Caco-2 (cell line): ENCODE results near the gene NTHL1. TPM values are rescaled to one million over a fixed set of nuclear protein-coding genes. Genes with fewer than 3 reads are reported as not detected.

ENCODE experiments used
- BruUV-seq: library from RNA; stranded (reverse); fragments of 400-500 nt; replicated peaks from 2 replicates; lab custom pipeline; 2021; lab: Mats Ljungman, UMichigan
- CTCF ChIA-PET: fragments of 300-600 bp; sonication (Branson Sonifier 250); formaldehyde crosslinking; loops from one replicate; lab custom pipeline; 2022; ENCODE audit warnings: antibody characterized with exemption; lab: Charles Lee
- POLR2A ChIA-PET: fragments of 300-600 bp; sonication (Branson Sonifier 250); formaldehyde crosslinking; loops from one replicate; lab custom pipeline; 2022; ENCODE audit warnings: antibody characterized with exemption; lab: Charles Lee
- DNase-seq, 2 experiments: peaks; one replicate each; pipeline versions ENCODE4 v3.0.0 to v3.0.0-alpha.2; 2020 to 2022
- H3K27me3 ChIP-seq: replicated peaks from 2 replicates; pipeline ENCODE4 v1.6.0; 2011; ENCODE audit warnings: low read length; ENCODE audit not compliant: control insufficient read depth, insufficient read depth
- H3K36me3 ChIP-seq: 2 replicates; pipeline ENCODE4 v1.5.1; 2011; ENCODE audit warnings: low read length; ENCODE audit not compliant: control insufficient read depth, insufficient read depth
- H3K4me1 ChIP-seq: fragments of 250-450 bp; sonication (Bioruptor Pico); 2 replicates; pipeline ENCODE4 v1.5.1; 2020; ENCODE audit warnings: mild to moderate bottlenecking
- H3K4me3 ChIP-seq: 2 replicates; pipeline ENCODE4 v1.5.1; 2011; ENCODE audit warnings: low read depth, mild to moderate bottlenecking, control low read depth, low read length
- H3K9me3 ChIP-seq: fragments of 250-450 bp; sonication (Bioruptor Pico); 2 replicates; pipeline ENCODE4 v1.5.1; 2020; ENCODE audit warnings: mild to moderate bottlenecking, moderate library complexity
- H3K27ac Mint-ChIP-seq: one replicate; pipeline ENCODE4 v1.8.0; 2022; ENCODE audit warnings: mixed read lengths; ENCODE audit not compliant: unreplicated experiment
- H3K27me3 Mint-ChIP-seq: one replicate; pipeline ENCODE4 v1.8.0; 2022; ENCODE audit warnings: mixed read lengths; ENCODE audit not compliant: insufficient read depth, unreplicated experiment
- H3K36me3 Mint-ChIP-seq: one replicate; pipeline ENCODE4 v1.8.0; 2022; ENCODE audit warnings: mild to moderate bottlenecking, mixed read lengths; ENCODE audit not compliant: insufficient read depth, unreplicated experiment
- H3K4me1 Mint-ChIP-seq: one replicate; pipeline ENCODE4 v1.8.0; 2022; ENCODE audit warnings: low read depth, mixed read lengths; ENCODE audit not compliant: unreplicated experiment
- H3K4me3 Mint-ChIP-seq: one replicate; pipeline ENCODE4 v1.8.0; 2022; ENCODE audit warnings: mild to moderate bottlenecking, moderate library complexity, mixed read lengths; ENCODE audit not compliant: unreplicated experiment
- H3K9me3 Mint-ChIP-seq: one replicate; pipeline ENCODE4 v1.8.0; 2022; ENCODE audit warnings: mixed read lengths; ENCODE audit not compliant: unreplicated experiment
- intact Hi-C: fragments of 100-400 bp; cut with micrococcal nuclease; formaldehyde crosslinking; loops from one replicate; pipeline ENCODE4 v1.10.0; 2022; ENCODE audit not compliant: unreplicated experiment
- total RNA-seq: library from RNA; stranded (reverse); gene quantifications from 2 replicates; pipeline ENCODE4 v1.2.3, GENCODE V29; 2022
- TF ChIP-seq, protein P1 (sequence below), 2 experiments: fragments of 200-600 bp in 1 of 2; IDR thresholded peaks; 1 replicate in 1 of 2; 2 replicates in 1 of 2; pipeline versions ENCODE4 v1.5.1 to v1.8.0; 2011 to 2022; ENCODE audit warnings: antibody characterized with exemption in 1 of 2, control low read depth in 1 of 2, inconsistent platforms in 1 of 2, low read depth in 1 of 2, low read length in 1 of 2, mild to moderate bottlenecking in 1 of 2, moderate library complexity in 1 of 2; ENCODE audit not compliant: insufficient read depth in 1 of 2, severe bottlenecking in 1 of 2, unreplicated experiment in 1 of 2

NTHL1 gene
- total RNA-seq, 1 experiment from 2014 or later, result 38.6 TPM

DNA sequence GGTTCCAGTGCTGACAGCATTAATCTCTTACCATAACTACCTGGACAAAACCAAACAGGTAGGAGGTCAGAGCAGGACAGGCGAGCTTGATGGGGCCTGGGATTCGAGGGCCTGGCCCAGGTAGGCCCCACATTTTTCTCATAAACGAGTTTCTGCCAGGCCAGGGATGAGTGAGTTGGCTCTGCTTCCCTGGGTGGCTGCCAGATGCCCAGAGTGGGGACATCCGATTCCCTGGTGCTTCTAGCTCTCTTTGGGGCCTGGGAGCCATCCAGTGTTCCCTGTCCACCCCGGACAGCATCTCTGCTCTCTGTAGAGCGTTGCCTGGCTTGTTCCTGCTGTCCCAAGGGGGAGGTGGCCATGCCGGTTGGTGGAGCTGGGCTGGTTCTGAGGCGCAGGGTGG lies 25.3 kb upstream of the NTHL1 start:
- Histone ChIP-seq H3K4me3 (no peak overlapping the region), H3K9me3 (no peaks in the 10 kb centered on the region), H3K27me3 (no peaks in the 10 kb centered on the region), H3K36me3 (no peaks in the 10 kb centered on the region; the same call in 1 of the 2 replicates), H3K4me1 (no peaks in the 10 kb centered on the region)
- intact Hi-C loops, result no loop called here
- Mint-ChIP-seq H3K4me1 (no peaks in the 10 kb centered on the region), H3K36me3 (no peaks in the 10 kb centered on the region), H3K27ac (no peak overlapping the region), H3K9me3 (no peaks in the 10 kb centered on the region), H3K27me3 (no peaks in the 10 kb centered on the region), H3K4me3 (no peak overlapping the region)
- DNase-seq, result no peak
- ChIA-PET CTCF (no interaction called here), POLR2A (no interaction called here)
- BruUV-seq, result no TSS peak
- TF ChIP-seq, protein P1, sequence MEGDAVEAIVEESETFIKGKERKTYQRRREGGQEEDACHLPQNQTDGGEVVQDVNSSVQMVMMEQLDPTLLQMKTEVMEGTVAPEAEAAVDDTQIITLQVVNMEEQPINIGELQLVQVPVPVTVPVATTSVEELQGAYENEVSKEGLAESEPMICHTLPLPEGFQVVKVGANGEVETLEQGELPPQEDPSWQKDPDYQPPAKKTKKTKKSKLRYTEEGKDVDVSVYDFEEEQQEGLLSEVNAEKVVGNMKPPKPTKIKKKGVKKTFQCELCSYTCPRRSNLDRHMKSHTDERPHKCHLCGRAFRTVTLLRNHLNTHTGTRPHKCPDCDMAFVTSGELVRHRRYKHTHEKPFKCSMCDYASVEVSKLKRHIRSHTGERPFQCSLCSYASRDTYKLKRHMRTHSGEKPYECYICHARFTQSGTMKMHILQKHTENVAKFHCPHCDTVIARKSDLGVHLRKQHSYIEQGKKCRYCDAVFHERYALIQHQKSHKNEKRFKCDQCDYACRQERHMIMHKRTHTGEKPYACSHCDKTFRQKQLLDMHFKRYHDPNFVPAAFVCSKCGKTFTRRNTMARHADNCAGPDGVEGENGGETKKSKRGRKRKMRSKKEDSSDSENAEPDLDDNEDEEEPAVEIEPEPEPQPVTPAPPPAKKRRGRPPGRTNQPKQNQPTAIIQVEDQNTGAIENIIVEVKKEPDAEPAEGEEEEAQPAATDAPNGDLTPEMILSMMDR (IDR thresholded peaks at IDR 0.05; ENCODE audit: insufficient read depth in 1 of 2, low read depth in 1 of 2, low read length in 1 of 2, severe bottlenecking in 1 of 2, unreplicated experiment in 1 of 2), result no peak

DNA sequence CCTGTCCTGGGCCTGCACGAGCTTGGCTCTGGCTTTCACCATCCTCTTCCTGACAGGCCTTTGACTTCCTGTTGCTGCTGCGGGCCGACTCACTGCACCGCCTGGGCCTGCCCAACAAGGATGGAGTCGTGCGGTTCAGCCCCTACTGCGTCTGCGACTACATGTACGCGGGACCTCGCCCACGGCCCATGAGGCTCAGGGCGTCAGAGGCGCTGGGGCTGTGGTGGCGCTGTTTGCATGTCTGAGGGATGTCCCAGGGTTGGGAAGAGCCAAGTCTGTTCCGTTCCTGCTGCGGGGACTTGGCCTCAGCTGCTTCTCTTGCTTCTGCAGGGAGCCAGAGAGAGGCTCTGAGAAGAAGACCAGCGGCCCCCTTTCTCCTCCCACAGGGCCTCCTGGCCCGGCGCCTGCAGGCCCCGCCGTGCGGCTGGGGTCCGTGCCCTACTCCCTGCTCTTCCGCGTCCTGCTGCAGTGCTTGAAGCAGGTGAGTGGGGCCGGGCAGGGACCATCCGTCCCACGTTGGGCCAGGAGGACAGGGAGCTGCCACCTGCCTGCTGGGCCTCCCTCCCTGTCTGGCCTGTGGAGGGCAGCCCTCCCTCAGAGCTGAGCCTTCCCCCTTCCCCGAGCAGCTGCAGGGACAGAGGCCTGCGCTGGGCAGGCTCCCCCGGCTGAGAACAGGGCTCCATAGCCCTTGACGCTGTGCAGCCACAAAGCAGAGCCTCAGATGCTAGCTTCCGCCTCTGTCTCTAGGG lies 24.0 kb upstream of the NTHL1 start:
- Histone ChIP-seq H3K36me3 (no peaks in the 10 kb centered on the region; the same call in 1 of the 2 replicates), H3K9me3 (no peaks in the 10 kb centered on the region), H3K27me3 (no peaks in the 10 kb centered on the region), H3K4me1 (no peaks in the 10 kb centered on the region), H3K4me3 (no peak overlapping the region)
- ChIA-PET POLR2A (no interaction called here), CTCF (interaction anchor here (0.6 kb wide), 1 partner anchor 19 kb away, joined by 4 read pairs; no protein-coding TSS in a partner anchor)
- Mint-ChIP-seq H3K36me3 (no peaks in the 10 kb centered on the region), H3K27me3 (no peaks in the 10 kb centered on the region), H3K9me3 (no peaks in the 10 kb centered on the region), H3K4me1 (no peaks in the 10 kb centered on the region), H3K4me3 (no peak overlapping the region), H3K27ac (no peak overlapping the region)
- no peak for DNase-seq
- TF ChIP-seq, protein P1 (IDR thresholded peaks at IDR 0.05; ENCODE audit: insufficient read depth in 1 of 2, low read depth in 1 of 2, low read length in 1 of 2, severe bottlenecking in 1 of 2, unreplicated experiment in 1 of 2), result no peak
- no TSS peak for BruUV-seq
- intact Hi-C loops, result no loop called here

DNA sequence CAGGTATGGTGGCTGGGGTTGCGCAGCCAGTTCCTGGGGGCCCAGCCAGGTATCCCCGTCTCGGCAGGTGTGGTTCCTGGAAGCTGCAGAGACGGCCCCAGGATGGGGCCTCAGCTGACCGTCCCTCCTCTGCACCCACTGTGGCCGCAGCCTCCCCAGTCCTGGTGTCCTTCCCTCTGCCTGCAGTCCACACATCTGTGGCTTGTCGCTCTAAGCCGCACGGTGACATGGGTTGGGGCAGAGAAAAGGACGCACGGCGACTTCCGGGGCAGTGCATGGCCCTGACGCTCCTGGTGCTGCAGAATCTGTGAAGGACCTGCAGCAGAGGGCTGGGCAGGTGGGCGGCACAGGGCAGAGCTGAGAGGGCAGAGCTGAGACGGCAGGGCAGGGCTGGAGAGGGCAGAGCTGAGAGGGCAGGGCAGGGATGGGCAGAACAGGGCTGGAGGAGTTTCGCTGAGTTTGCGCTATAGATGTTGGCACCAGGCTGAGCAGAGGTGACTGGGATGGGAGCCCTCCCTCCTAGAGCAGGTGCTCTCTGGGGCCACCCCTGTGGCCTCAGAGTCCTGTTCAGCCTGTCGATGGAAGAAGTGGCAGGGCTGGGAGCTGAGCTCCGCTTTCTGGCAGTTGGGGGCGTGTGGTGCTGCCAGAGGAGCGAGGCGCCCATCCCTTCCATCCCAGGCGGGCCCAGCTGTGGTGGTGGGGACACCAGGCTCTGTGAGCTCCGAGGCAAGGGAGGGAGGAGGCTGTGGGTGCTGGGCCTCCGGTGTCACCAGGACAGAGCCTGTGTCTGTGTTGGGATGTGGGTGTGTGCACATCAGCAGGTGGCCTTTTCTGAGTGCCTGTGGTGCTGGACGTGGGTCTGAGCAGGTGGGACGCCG lies 23.2 kb upstream of the NTHL1 start:
- Histone ChIP-seq H3K9me3 (no peaks in the 10 kb centered on the region), H3K4me3 (no peak overlapping the region), H3K36me3 (peaks cover 2% of the 10 kb centered on the region), H3K4me1 (no peaks in the 10 kb centered on the region), H3K27me3 (no peaks in the 10 kb centered on the region)
- Mint-ChIP-seq H3K9me3 (no peaks in the 10 kb centered on the region), H3K36me3 (peaks cover 5% of the 10 kb centered on the region), H3K4me3 (no peak overlapping the region), H3K4me1 (no peaks in the 10 kb centered on the region), H3K27ac (no peak overlapping the region), H3K27me3 (no peaks in the 10 kb centered on the region)
- ChIA-PET POLR2A (no interaction called here), CTCF (no interaction called here)
- intact Hi-C loops, result no loop called here
- no TSS peak for BruUV-seq
- DNase-seq, result no peak
- TF ChIP-seq, protein P1 (IDR thresholded peaks at IDR 0.05; ENCODE audit: insufficient read depth in 1 of 2, low read depth in 1 of 2, low read length in 1 of 2, severe bottlenecking in 1 of 2, unreplicated experiment in 1 of 2), result no peak
